GM19397 (cell line): Measurements from ENCODE around the gene RANGRF.

Experiments used
- ATAC-seq: cut with Tn5 transposase; IDR thresholded peaks from one replicate; pipeline ENCODE4 v1.9.1; 2021; ENCODE audit warnings: mild to moderate bottlenecking, moderate library complexity; ENCODE audit not compliant: unreplicated experiment

The RANGRF gene

GRCh38 chr17:8273884-8274444 is 14.5 kb upstream of the RANGRF start:
- ATAC-seq, result no peak

- ATAC-seq, result no peak
These were observed 13.7 kb upstream of the RANGRF start for GRCh38 chr17:8274816-8275215.

- ATAC-seq, result no peak
These were observed 12.8 kb upstream of the RANGRF start for GRCh38 chr17:8275421-8276290.

GRCh38 chr17:8277317-8277716 is 11.2 kb upstream of the RANGRF start:
- no peak for ATAC-seq

GRCh38 chr17:8282345-8282744 is 6.1 kb upstream of the RANGRF start:
- ATAC-seq, result no peak

- ATAC-seq, result no peak
These were observed 5.1 kb upstream of the RANGRF start for GRCh38 chr17:8283356-8283755.

GRCh38 chr17:8284126-8284525 is 4.3 kb upstream of the RANGRF start:
- no peak for ATAC-seq

- ATAC-seq, result no peak
These were observed 2.9 kb upstream of the RANGRF start for GRCh38 chr17:8285270-8286181.

GRCh38 chr17:8287651-8288335 is 677 bp upstream of the RANGRF start:
- no peak for ATAC-seq

GRCh38 chr17:8289103-8289397 is 580 bp downstream of the RANGRF start:
- ATAC-seq, result peak; percentile 56

- ATAC-seq, result no peak
These were observed 1.6 kb downstream of the RANGRF start for GRCh38 chr17:8290043-8290442.

GRCh38 chr17:8292639-8293395 is 4.3 kb downstream of the RANGRF start:
- no peak for ATAC-seq

GRCh38 chr17:8294361-8294760 is 5.9 kb downstream of the RANGRF start:
- no peak for ATAC-seq

GRCh38 chr17:8294814-8295316 is 6.4 kb downstream of the RANGRF start:
- no peak for ATAC-seq

- ATAC-seq, result no peak
These were observed 11.8 kb downstream of the RANGRF start for GRCh38 chr17:8300226-8300625.

- ATAC-seq, result peak; percentile 69
These were observed 12.3 kb downstream of the RANGRF start for GRCh38 chr17:8300627-8301242.

- no peak for ATAC-seq
These were observed 22.2 kb downstream of the RANGRF start for GRCh38 chr17:8310601-8311123.

- no peak for ATAC-seq
These were observed 22.8 kb downstream of the RANGRF start for GRCh38 chr17:8311131-8311790.

- no peak for ATAC-seq
These were observed 23.8 kb downstream of the RANGRF start for GRCh38 chr17:8312251-8312650.
